ENCODE data around the gene ZNF503. TPM values are rescaled to one million over a fixed set of nuclear protein-coding genes. Genes with fewer than 3 reads are reported as not detected.

Gene ZNF503
- total RNA-seq, 8 experiments from 2014 or later, result 1.3 to 30.3 (median 19.0) TPM

DNA sequence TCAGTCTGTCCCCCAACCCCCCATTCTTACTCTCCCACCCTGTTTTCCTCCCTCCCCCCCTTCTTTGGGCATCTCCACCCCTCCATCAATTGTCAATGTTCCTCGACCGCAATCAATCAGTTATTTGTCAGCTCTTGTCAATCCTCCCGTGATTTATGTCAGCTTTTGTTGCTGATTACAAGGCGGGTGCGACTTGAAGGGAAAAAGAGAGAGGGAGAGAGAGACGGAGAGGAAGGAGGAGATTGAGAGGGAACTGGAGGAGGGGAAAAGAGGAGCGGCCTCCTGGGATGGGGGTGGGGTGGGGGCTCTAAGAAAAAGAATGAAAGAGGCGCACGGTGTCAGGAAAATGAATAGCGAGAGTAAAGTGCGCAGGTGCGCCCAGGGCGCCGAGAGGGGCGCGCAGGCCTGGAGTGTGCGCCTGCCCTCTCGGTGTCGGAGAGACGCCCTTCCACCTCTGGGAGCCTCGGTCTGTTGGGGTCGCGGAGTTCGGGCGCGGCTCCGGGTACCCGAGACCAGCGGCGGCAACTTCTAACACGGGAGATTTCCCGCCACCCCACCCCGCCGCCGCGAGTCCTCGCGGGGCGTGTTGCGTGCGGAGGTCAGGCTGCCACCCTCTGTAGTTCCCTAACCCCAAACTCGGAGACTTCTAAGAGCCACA is 1.1 kb upstream of the ZNF503 start:
- WGBS, 10 experiments, result 0% methylated on average over 1 of the region's 42 CpGs; no CpG with 5 or more reads in 9 of the 10 experiments
- in situ Hi-C loops (cut with MboI; ENCODE audit: low pct_unique_long_range_greater_than_20kb in 2 of 9, low sequenced_read_pairs in 9 of 9, unreplicated experiment in 9 of 9), result loop anchor here in 3 of 9 experiments (25.0 kb wide), 3 partner anchors 510 to 910 kb away; no protein-coding TSS in a partner anchor
- Histone ChIP-seq H3K4me3 (peak overlapping the region; percentile 47 to 94 (median 56)), H3K4me1 (replicated peaks in 1 of 2) (peaks cover 5 to 16% of the 10 kb centered on the region in 2 donors), H3K27ac (peak overlapping the region; percentile 65 to 72)
- ATAC-seq (replicated peaks in 6 of 8), result peak in 7 of 8 experiments; percentile 1 to 20 (median 10)

- Histone ChIP-seq H3K4me1 (replicated peaks in 1 of 2) (peaks cover 0 to 2% of the 10 kb centered on the region in 2 donors), H3K27ac (peak overlapping the region; percentile 78 to 86), H3K4me3 (peak overlapping the region; percentile 47 to 94 (median 56))
- in situ Hi-C loops (cut with MboI; ENCODE audit: low pct_unique_long_range_greater_than_20kb in 2 of 9, low sequenced_read_pairs in 9 of 9, unreplicated experiment in 9 of 9), result loop anchor here in 3 of 9 experiments (25.0 kb wide), 3 partner anchors 511 to 911 kb away; no protein-coding TSS in a partner anchor
- 0 to 8% (median 2%) methylated on average over 7 to 13 of the region's 68 CpGs; no CpG with 5 or more reads in 7 of the 10 experiments for WGBS, 10 experiments
- peak in 6 of 8 experiments; percentile 1 to 9 (median 1) for ATAC-seq (replicated peaks in 6 of 8)
These were observed 594 bp downstream of the ZNF503 start for GRCh38 chr10:75400771-75401568.

DNA sequence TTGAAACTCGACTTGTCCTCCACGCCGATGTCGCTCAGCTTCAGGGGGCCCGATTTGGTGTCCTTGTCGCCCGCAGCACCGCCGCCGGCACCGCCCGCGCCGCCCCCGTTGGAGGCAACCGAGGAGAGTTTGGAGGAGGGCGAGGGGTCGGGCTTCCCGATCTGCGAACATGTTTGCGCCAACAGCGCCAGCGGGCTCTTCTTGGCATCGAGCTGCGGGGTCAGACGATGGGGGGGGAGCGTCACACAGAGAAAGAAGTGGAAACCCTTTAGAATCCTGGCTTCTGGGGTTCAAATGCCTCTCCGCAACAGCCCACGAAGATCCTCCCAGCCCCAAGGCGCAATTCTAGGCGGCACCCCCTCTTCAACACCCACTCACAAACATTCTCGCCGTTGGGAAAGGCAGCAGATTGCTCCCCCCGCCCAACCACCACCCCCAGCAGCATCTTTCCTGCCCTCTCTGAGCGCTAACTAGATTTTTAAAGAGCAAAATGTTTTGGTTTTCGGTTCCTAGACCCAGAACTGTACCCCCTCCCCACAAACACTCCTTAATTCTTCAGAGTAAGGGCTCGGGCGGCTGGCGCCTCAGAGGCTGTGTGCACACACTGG is 1.3 kb downstream of the ZNF503 start:
- no peak for ATAC-seq (replicated peaks in 6 of 8)
- 0% methylated on average over 3 to 14 of the region's 39 CpGs; no CpG with 5 or more reads in 7 of the 10 experiments for WGBS, 10 experiments
- Histone ChIP-seq H3K27ac (peak overlapping the region; percentile 78 to 86), H3K4me1 (replicated peaks in 1 of 2) (peaks cover 2 to 4% of the 10 kb centered on the region in 2 donors), H3K4me3 (peak overlapping the region; percentile 47 to 94 (median 56))
- in situ Hi-C loops (cut with MboI; ENCODE audit: low pct_unique_long_range_greater_than_20kb in 2 of 9, low sequenced_read_pairs in 9 of 9, unreplicated experiment in 9 of 9), result loop anchor here in 3 of 9 experiments (25.0 kb wide), 3 partner anchors 512 to 912 kb away; no protein-coding TSS in a partner anchor

- peak in 5 of 8 experiments; percentile 3 to 12 (median 12) for ATAC-seq (replicated peaks in 6 of 8)
- Histone ChIP-seq H3K4me3 (peak overlapping the region; percentile 47 to 94 (median 56)), H3K27ac (peak overlapping the region; percentile 78 to 86), H3K4me1 (replicated peaks in 1 of 2) (peaks cover 5 to 10% of the 10 kb centered on the region in 2 donors)
- WGBS, 10 experiments, result 0 to 7% (median 2%) methylated on average over 3 to 8 of the region's 71 CpGs; no CpG with 5 or more reads in 6 of the 10 experiments
- in situ Hi-C loops (cut with MboI; ENCODE audit: low pct_unique_long_range_greater_than_20kb in 2 of 9, low sequenced_read_pairs in 9 of 9, unreplicated experiment in 9 of 9), result loop anchor here in 6 of 9 experiments (10.0 to 25.0 kb wide), 7 partner anchors 513 to 1588 kb away; no protein-coding TSS in a partner anchor
These were observed 2.0 kb downstream of the ZNF503 start for GRCh38 chr10:75399461-75400162.

DNA sequence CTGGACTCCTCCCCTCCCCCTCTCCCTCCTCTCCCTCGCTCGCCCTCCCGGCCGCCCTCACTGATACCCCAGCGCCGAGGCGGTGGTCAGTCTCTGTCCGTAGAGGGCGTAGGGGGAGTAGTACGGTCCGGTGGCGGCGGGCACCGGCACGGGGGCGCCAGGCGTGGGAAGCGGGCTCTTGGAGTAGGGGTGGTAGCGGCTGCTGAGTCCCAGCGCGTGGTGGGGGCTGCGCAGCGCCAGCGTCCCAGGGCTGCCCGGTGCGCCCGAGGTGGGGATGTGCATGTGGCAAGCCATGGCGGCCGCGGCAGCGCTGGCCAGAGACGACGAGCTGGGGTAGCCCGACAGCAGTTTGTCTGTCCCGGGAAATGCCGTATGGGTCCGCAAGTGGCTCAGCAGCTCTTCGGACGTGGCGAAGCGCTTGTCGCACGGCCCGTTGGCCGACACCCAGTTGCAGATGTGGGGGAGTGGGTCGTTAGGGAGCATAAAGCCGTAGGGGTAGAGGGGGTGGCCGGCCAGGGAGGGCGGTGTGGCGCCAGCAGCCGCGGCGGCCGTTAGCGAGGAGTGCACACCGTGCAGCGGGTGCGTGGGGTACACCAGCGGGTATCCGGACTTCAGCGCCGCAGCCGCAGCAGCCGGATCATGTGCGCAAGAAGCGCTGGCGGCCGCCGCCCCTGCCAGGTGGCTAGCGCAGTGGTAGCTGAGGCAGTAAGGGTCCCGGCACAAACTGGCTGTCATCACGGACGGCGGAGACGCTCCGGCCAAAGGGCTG is 2.7 kb downstream of the ZNF503 start:
- Histone ChIP-seq H3K4me3 (peak overlapping the region; percentile 47 to 94 (median 56)), H3K27ac (peak overlapping the region; percentile 78 to 86), H3K4me1 (replicated peaks in 1 of 2) (peaks cover 5 to 10% of the 10 kb centered on the region in 2 donors)
- 0 to 3% methylated on average over 3 to 8 of the region's 76 CpGs; no CpG with 5 or more reads in 8 of the 10 experiments for WGBS, 10 experiments
- in situ Hi-C loops (cut with MboI; ENCODE audit: low pct_unique_long_range_greater_than_20kb in 2 of 9, low sequenced_read_pairs in 9 of 9, unreplicated experiment in 9 of 9), result loop anchor here in 4 of 9 experiments (10.0 to 25.0 kb wide), 6 partner anchors 513 to 1588 kb away; no protein-coding TSS in a partner anchor
- peak in 1 of 8 experiments; percentile 0 for ATAC-seq (replicated peaks in 6 of 8)

GRCh38 chr10:75398200-75398691 is 3.3 kb downstream of the ZNF503 start:
- no peak for ATAC-seq (replicated peaks in 6 of 8)
- in situ Hi-C loops (cut with MboI; ENCODE audit: low pct_unique_long_range_greater_than_20kb in 2 of 9, low sequenced_read_pairs in 9 of 9, unreplicated experiment in 9 of 9), result loop anchor here in 4 of 9 experiments (10.0 to 25.0 kb wide), 6 partner anchors 514 to 1589 kb away; no protein-coding TSS in a partner anchor
- H3K4me3 ChIP-seq, result peak overlapping the region; percentile 47 to 94 (median 56)

DNA sequence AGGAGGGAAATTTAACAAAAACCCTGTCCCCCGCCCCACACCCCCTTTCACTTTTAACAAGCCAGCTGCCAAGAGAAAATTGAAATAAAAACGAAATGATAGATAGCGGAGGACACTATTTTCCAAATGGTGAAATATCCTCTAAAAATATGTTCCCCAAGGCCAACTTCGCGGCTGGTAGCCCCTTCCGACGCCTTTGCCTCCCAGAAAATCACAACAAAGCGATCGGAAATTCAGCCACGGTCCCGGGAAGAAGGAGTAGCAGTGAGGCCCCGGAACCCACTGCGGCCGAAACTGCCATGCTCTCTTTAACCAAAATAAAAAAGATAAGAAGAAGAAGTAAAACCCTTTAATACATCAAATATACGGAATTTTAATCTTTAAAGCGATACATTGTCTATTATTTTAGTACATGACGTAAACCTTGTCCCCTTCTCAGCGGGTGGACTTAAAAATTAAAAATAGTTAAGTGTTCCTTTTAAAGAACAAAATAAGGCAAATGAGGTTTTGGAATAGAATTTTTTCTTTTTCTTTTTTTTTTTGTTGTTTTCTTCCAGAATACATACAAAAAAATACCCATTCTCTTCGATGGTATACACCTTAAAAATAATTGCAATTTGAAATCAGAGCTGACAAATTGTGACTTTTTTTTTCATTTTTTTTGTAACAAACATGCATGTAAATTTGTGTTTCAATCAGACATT is 3.9 kb downstream of the ZNF503 start:
- in situ Hi-C loops (cut with MboI; ENCODE audit: low pct_unique_long_range_greater_than_20kb in 2 of 9, low sequenced_read_pairs in 9 of 9, unreplicated experiment in 9 of 9), result loop anchor here in 4 of 9 experiments (10.0 to 25.0 kb wide), 6 partner anchors 515 to 1590 kb away; no protein-coding TSS in a partner anchor
- WGBS, 10 experiments, result 0 to 51% (median 8%) methylated on average over 1 to 19 of the region's 19 CpGs

More at GRCh38 chr10:75398200-75398691, 3.3 kb downstream of the ZNF503 start:
- 2 to 71% (median 21%) methylated on average over 1 to 14 of the region's 17 CpGs for WGBS, 10 experiments
- H3K4me1 ChIP-seq (replicated peaks in 1 of 2), result peaks cover 5 to 10% of the 10 kb centered on the region in 2 donors
- H3K27ac ChIP-seq, result peak overlapping the region; percentile 78 to 86

GRCh38 chr10:75396631-75397495 is 4.7 kb downstream of the ZNF503 start:
- Histone ChIP-seq H3K4me3 (peak overlapping the region; percentile 47 to 94 (median 56)), H3K27ac (peak overlapping the region; percentile 4 to 47), H3K4me1 (replicated peaks in 1 of 2) (peaks cover 5 to 10% of the 10 kb centered on the region in 2 donors)
- 0 to 47% (median 20%) methylated on average over 1 to 3 of the region's 71 CpGs; no CpG with 5 or more reads in 6 of the 10 experiments for WGBS, 10 experiments
- in situ Hi-C loops (cut with MboI; ENCODE audit: low pct_unique_long_range_greater_than_20kb in 2 of 9, low sequenced_read_pairs in 9 of 9, unreplicated experiment in 9 of 9), result loop anchor here in 4 of 9 experiments (10.0 to 25.0 kb wide), 6 partner anchors 515 to 1590 kb away; no protein-coding TSS in a partner anchor
- ATAC-seq (replicated peaks in 6 of 8), result peak in 2 of 8 experiments; percentile 0 to 1

More for the DNA sequence above, 3.9 kb downstream of the ZNF503 start:
- H3K4me1 ChIP-seq (replicated peaks in 1 of 2), result peaks cover 5 to 10% of the 10 kb centered on the region in 2 donors
- H3K4me3 ChIP-seq, result peak overlapping the region; percentile 47 to 94 (median 56)
- no peak for ATAC-seq (replicated peaks in 6 of 8)
- H3K27ac ChIP-seq, result peak overlapping the region; percentile 4 to 47

GRCh38 chr10:75395932-75396630 is 5.5 kb downstream of the ZNF503 start:
- H3K4me3 ChIP-seq, result peak overlapping the region; percentile 47 to 94 (median 56)
- H3K4me1 ChIP-seq (replicated peaks in 1 of 2), result peaks cover 5 to 10% of the 10 kb centered on the region in 2 donors
- peak overlapping the region; percentile 4 to 47 for H3K27ac ChIP-seq
- 13 to 45% (median 30%) methylated on average over 4 to 10 of the region's 65 CpGs; no CpG with 5 or more reads in 7 of the 10 experiments for WGBS, 10 experiments
- peak in 2 of 8 experiments; percentile 1 for ATAC-seq (replicated peaks in 6 of 8)
- in situ Hi-C loops (cut with MboI; ENCODE audit: low pct_unique_long_range_greater_than_20kb in 2 of 9, low sequenced_read_pairs in 9 of 9, unreplicated experiment in 9 of 9), result loop anchor here in 4 of 9 experiments (10.0 to 25.0 kb wide), 6 partner anchors 516 to 1591 kb away; no protein-coding TSS in a partner anchor
